K562 (cell line): Measurements from ENCODE around the gene RRH. TPM values are rescaled to one million over a fixed set of nuclear protein-coding genes. Genes with fewer than 3 reads are reported as not detected.

Experiments
- ARNT ChIP-seq, 2 experiments: fragments of 450-650 bp; IDR thresholded peaks; 2 replicates each; pipeline ENCODE4 v1.6.1; 2016; ENCODE audit warnings: mild to moderate bottlenecking in 1 of 2
- CREB3 ChIP-seq: fragments of 450-650 bp; conservative IDR thresholded peaks from 2 replicates; pipeline ENCODE4 v1.6.1; 2016; ENCODE audit warnings: missing genetic modification characterization, low read depth, mild to moderate bottlenecking, missing compliant biosample characterization, moderate library complexity
- ETV5 ChIP-seq: sonication (generic); formaldehyde crosslinking; IDR thresholded peaks from 2 replicates; pipeline ENCODE4 v1.4.0; 2020; ENCODE audit warnings: low read depth, mild to moderate bottlenecking, missing genetic modification reagents
- KHSRP ChIP-seq: fragments of 450-650 bp; IDR thresholded peaks from 2 replicates; pipeline ENCODE4 v1.6.1; 2017
- MXD1 ChIP-seq: fragments of 250-450 bp; sonication (Bioruptor Pico); IDR thresholded peaks from 2 replicates; pipeline ENCODE4 v1.8.0; 2021; ENCODE audit warnings: borderline replicate concordance, mild to moderate bottlenecking, moderate library complexity; ENCODE audit not compliant: poor library complexity, severe bottlenecking
- MYC ChIP-seq, 2 experiments: fragments of 250-450 bp in 1 of 2; sonication (Bioruptor Pico) in 1 of 2; IDR thresholded peaks; 2 replicates each; pipeline versions ENCODE4 v1.5.1 to v1.6.1; 2012 to 2021; ENCODE audit warnings: low read depth in 2 of 2, borderline replicate concordance in 1 of 2, improper control_type of control experiment in 1 of 2, low read length in 1 of 2, mild to moderate bottlenecking in 1 of 2, moderate library complexity in 1 of 2
- PTBP1 ChIP-seq: fragments of 200-400 bp; formaldehyde crosslinking; IDR thresholded peaks from 2 replicates; pipeline ENCODE4 v1.6.1; 2017; ENCODE audit warnings: low read depth, low read length
- PYGO2 ChIP-seq: fragments of 450-650 bp; IDR thresholded peaks from 2 replicates; pipeline ENCODE4 v1.6.1; 2016; ENCODE audit warnings: mild to moderate bottlenecking, missing genetic modification characterization, moderate library complexity, missing compliant biosample characterization
- TRIM24 ChIP-seq, 2 experiments: fragments of 450-650 bp; IDR thresholded peaks; 2 replicates each; pipeline ENCODE4 v1.6.1; 2016
- ZBTB12 ChIP-seq: fragments of 250-450 bp; sonication (Bioruptor Pico); IDR thresholded peaks from 2 replicates; pipeline ENCODE4 v1.4.0; 2020
- ZNF174 ChIP-seq: fragments of 250-450 bp; sonication (Bioruptor Pico); IDR thresholded peaks from 2 replicates; pipeline ENCODE4 v1.4.0; 2020; ENCODE audit warnings: mild to moderate bottlenecking
- ZNF197 ChIP-seq: fragments of 200-800 bp; sonication (Bioruptor generic); IDR thresholded peaks from 2 replicates; pipeline ENCODE4 v1.6.1; 2016; ENCODE audit warnings: low read depth, missing genetic modification characterization, missing compliant biosample characterization
- ZNF318 ChIP-seq, 2 experiments: fragments of 450-650 bp; IDR thresholded peaks; 2 replicates each; pipeline ENCODE4 v1.6.1; 2016; ENCODE audit warnings: mild to moderate bottlenecking in 2 of 2, borderline replicate concordance in 1 of 2, low read depth in 1 of 2, moderate library complexity in 1 of 2
- ZNF707 ChIP-seq: fragments of 250-450 bp; sonication (Bioruptor Pico); conservative IDR thresholded peaks from 2 replicates; pipeline ENCODE4 v1.8.0; 2022; ENCODE audit warnings: inconsistent platforms, mild to moderate bottlenecking, moderate library complexity
- polyA plus RNA-seq, 8 experiments: library from polyadenylated mRNA; depleted of rRNA in 4 of 8; stranded (reverse) in 5 of 8; unstranded in 3 of 8; fragments of >200 nt; fragmentation: Nextera tagmentation in 2 of 8; fragmentation: Illumina TruSeq in 1 of 8; extraction: Ambion mirVana in 2 of 8; extraction: Trizol in 1 of 8; gene quantifications; 2 replicates each; pipeline versions ENCODE4 v1.2.1 to v1.2.3, GENCODE V29; 2011 to 2014; ENCODE audit warnings: inconsistent platforms in 1 of 8, missing spikeins in 1 of 8
- total RNA-seq, 7 experiments: library from RNA; depleted of rRNA in 6 of 7; stranded (reverse); fragments of >200 nt in 6 of 7; fragmentation: Illumina TruSeq in 2 of 7; extraction: Trizol in 2 of 7; gene quantifications; 2 replicates each; pipeline versions ENCODE4 v1.2.1 to v1.2.3, GENCODE V29; 2011 to 2021; ENCODE audit warnings: low replicate concordance in 1 of 7

Gene RRH
- total and polyA plus RNA-seq, 9 of the 15 experiments (the other 6 are each of a cell fraction or from before 2014, with no cell fraction given): 0.04 to 0.31 (median 0.12) TPM; not detected in 3

GRCh38 chr4:109873791-109874514 lies 46.2 kb downstream of the RRH start (continued):
- TF ChIP-seq ZNF318 (IDR thresholded peaks at IDR 0.05; ENCODE audit: borderline replicate concordance in 1 of 2, low read depth in 1 of 2) (no peak), PTBP1 (no peak), MXD1 (CRISPR knock-in tag) (no peak), ZNF707 (CRISPR knock-in tag) (no peak), ETV5 (no peak), ZNF174 (CRISPR knock-in tag) (no peak), KHSRP (no peak), ARNT (IDR thresholded peaks at IDR 0.05) (no peak), TRIM24 (IDR thresholded peaks at IDR 0.05) (peak; percentile 55 to 84; a peak in 2 of 4 replicates), ZNF197 (CRISPR knock-in tag) (peak; percentile 74; the same call in 1 of the 2 replicates), MYC (IDR thresholded peaks at IDR 0.05; ENCODE audit: low read depth, low read length) (peak; percentile 63), MYC (CRISPR knock-in tag; IDR thresholded peaks at IDR 0.05; ENCODE audit: borderline replicate concordance, low read depth) (no peak), ZBTB12 (no peak), CREB3 (tag) (no peak), PYGO2 (no peak)
